Activated T-helper 17 cell treated with anti-CD3 and anti-CD28 coated beads, Interleukin-2, amount 50 U/mL, for 72 hours (primary cell): Measurements from ENCODE around the gene ZNF835. TPM values are rescaled to one million over a fixed set of nuclear protein-coding genes. Genes with fewer than 3 reads are reported as not detected.

Experiments
- ATAC-seq: fragments of 150-1000 bp; cut with Tn5 transposase; replicated peaks from 2 replicates; pipeline ENCODE4 v1.10.0; 2021; ENCODE audit warnings: mild to moderate bottlenecking, moderate library complexity
- H3K27ac Mint-ChIP-seq: one replicate; pipeline ENCODE4 v1.8.0; 2022; ENCODE audit warnings: mixed read lengths
- H3K27me3 Mint-ChIP-seq: one replicate; pipeline ENCODE4 v1.8.0; 2022; ENCODE audit warnings: mixed read lengths
- H3K36me3 Mint-ChIP-seq: one replicate; pipeline ENCODE4 v1.8.0; 2022; ENCODE audit warnings: low read depth, mild to moderate bottlenecking, mixed read lengths
- H3K4me1 Mint-ChIP-seq: one replicate; pipeline ENCODE4 v1.8.0; 2022; ENCODE audit warnings: mixed read lengths
- H3K4me3 Mint-ChIP-seq: one replicate; pipeline ENCODE4 v1.8.0; 2022; ENCODE audit warnings: mild to moderate bottlenecking, mixed read lengths
- H3K9me3 Mint-ChIP-seq: one replicate; pipeline ENCODE4 v1.8.0; 2022; ENCODE audit warnings: mixed read lengths
- total RNA-seq, 2 donors: library from RNA; stranded (reverse); gene quantifications; one replicate each; pipeline ENCODE4 v1.2.3, GENCODE V29; 2022

Gene ZNF835
- total RNA-seq, 2 donors from 2014 or later, result 1.3 to 2.5 TPM

GRCh38 chr19:56637976-56638555 lies 33.5 kb downstream of the ZNF835 start:
- peaks cover 42% of the 10 kb centered on the region for H3K9me3 Mint-ChIP-seq
- H3K27me3 Mint-ChIP-seq, result peaks cover 3% of the 10 kb centered on the region
- ATAC-seq, result no peak
- no peaks in the 10 kb centered on the region for H3K36me3 Mint-ChIP-seq
- no peak overlapping the region for H3K4me3 Mint-ChIP-seq
- H3K27ac Mint-ChIP-seq, result no peak overlapping the region
- no peaks in the 10 kb centered on the region for H3K4me1 Mint-ChIP-seq

GRCh38 chr19:56633021-56633420 lies 38.5 kb downstream of the ZNF835 start:
- no peaks in the 10 kb centered on the region for H3K4me1 Mint-ChIP-seq
- H3K27ac Mint-ChIP-seq, result no peak overlapping the region
- no peaks in the 10 kb centered on the region for H3K36me3 Mint-ChIP-seq
- no peak for ATAC-seq
- H3K9me3 Mint-ChIP-seq, result peaks cover 51% of the 10 kb centered on the region
- no peaks in the 10 kb centered on the region for H3K27me3 Mint-ChIP-seq
- H3K4me3 Mint-ChIP-seq, result no peak overlapping the region

- no peaks in the 10 kb centered on the region for H3K4me1 Mint-ChIP-seq
- H3K9me3 Mint-ChIP-seq, result peaks cover 31% of the 10 kb centered on the region
- peaks cover 38% of the 10 kb centered on the region for H3K36me3 Mint-ChIP-seq
- no peak overlapping the region for H3K27ac Mint-ChIP-seq
- no peaks in the 10 kb centered on the region for H3K27me3 Mint-ChIP-seq
- ATAC-seq, result no peak
- no peak overlapping the region for H3K4me3 Mint-ChIP-seq
These were observed 45.8 kb downstream of the ZNF835 start for GRCh38 chr19:56625708-56626107.

GRCh38 chr19:56623006-56623405 lies 48.6 kb downstream of the ZNF835 start:
- H3K4me3 Mint-ChIP-seq, result no peak overlapping the region
- ATAC-seq, result no peak
- H3K27me3 Mint-ChIP-seq, result no peaks in the 10 kb centered on the region
- H3K9me3 Mint-ChIP-seq, result peaks cover 23% of the 10 kb centered on the region
- H3K4me1 Mint-ChIP-seq, result no peaks in the 10 kb centered on the region
- no peak overlapping the region for H3K27ac Mint-ChIP-seq
- H3K36me3 Mint-ChIP-seq, result peaks cover 61% of the 10 kb centered on the region

- no peak overlapping the region for H3K27ac Mint-ChIP-seq
- H3K36me3 Mint-ChIP-seq, result peaks cover 68% of the 10 kb centered on the region
- no peaks in the 10 kb centered on the region for H3K4me1 Mint-ChIP-seq
- no peak overlapping the region for H3K4me3 Mint-ChIP-seq
- H3K27me3 Mint-ChIP-seq, result no peaks in the 10 kb centered on the region
- ATAC-seq, result no peak
- H3K9me3 Mint-ChIP-seq, result peaks cover 23% of the 10 kb centered on the region
These were observed 49.2 kb downstream of the ZNF835 start for GRCh38 chr19:56622374-56622773.

GRCh38 chr19:56619121-56619520 lies 52.4 kb downstream of the ZNF835 start:
- no peak overlapping the region for H3K4me3 Mint-ChIP-seq
- H3K4me1 Mint-ChIP-seq, result no peaks in the 10 kb centered on the region
- H3K27me3 Mint-ChIP-seq, result no peaks in the 10 kb centered on the region
- H3K27ac Mint-ChIP-seq, result no peak overlapping the region
- peaks cover 89% of the 10 kb centered on the region for H3K36me3 Mint-ChIP-seq
- H3K9me3 Mint-ChIP-seq, result peaks cover 33% of the 10 kb centered on the region
- no peak for ATAC-seq

GRCh38 chr19:56617531-56617930 lies 54.0 kb downstream of the ZNF835 start:
- no peaks in the 10 kb centered on the region for H3K27me3 Mint-ChIP-seq
- H3K4me3 Mint-ChIP-seq, result no peak overlapping the region
- no peaks in the 10 kb centered on the region for H3K4me1 Mint-ChIP-seq
- H3K27ac Mint-ChIP-seq, result no peak overlapping the region
- peaks cover 91% of the 10 kb centered on the region for H3K36me3 Mint-ChIP-seq
- H3K9me3 Mint-ChIP-seq, result peaks cover 41% of the 10 kb centered on the region
- ATAC-seq, result no peak

- Mint-ChIP-seq H3K9me3 (peaks cover 44% of the 10 kb centered on the region), H3K36me3 (peaks cover 83% of the 10 kb centered on the region)
These were observed 57.9 kb downstream of the ZNF835 start for GRCh38 chr19:56613639-56614038.

GRCh38 chr19:56612737-56613136 lies 58.8 kb downstream of the ZNF835 start:
- ATAC-seq, result no peak
- Mint-ChIP-seq H3K9me3 (peaks cover 49% of the 10 kb centered on the region), H3K4me1 (no peaks in the 10 kb centered on the region), H3K27ac (no peak overlapping the region), H3K36me3 (peaks cover 83% of the 10 kb centered on the region), H3K4me3 (no peak overlapping the region), H3K27me3 (no peaks in the 10 kb centered on the region)

More at GRCh38 chr19:56613639-56614038, 57.9 kb downstream of the ZNF835 start:
- H3K4me3 Mint-ChIP-seq, result no peak overlapping the region
- H3K4me1 Mint-ChIP-seq, result no peaks in the 10 kb centered on the region
- H3K27ac Mint-ChIP-seq, result no peak overlapping the region
- H3K27me3 Mint-ChIP-seq, result no peaks in the 10 kb centered on the region
- no peak for ATAC-seq

Other genes starting within 250 kb of the ZNF835 start
- gene ZNF667, start 194.4 kb downstream of the ZNF835 start, total RNA-seq, result 1 to 10 TPM in 1 of 2 donors, not detected in 1; 1.6 TPM
- gene ZNF471, start 163.9 kb downstream of the ZNF835 start, total RNA-seq, result 1 to 10 TPM in 1 of 2 donors, under 1 TPM in 1; 0.91 to 1.2 TPM
- gene ZFP28, start 132.8 kb downstream of the ZNF835 start, total RNA-seq, result 1 to 10 TPM; 2.9 to 5.5 TPM
- 1 to 10 TPM; 3.1 to 6.9 TPM for gene ZNF470, start 104.3 kb downstream of the ZNF835 start, total RNA-seq
- gene ZNF71, start 76.5 kb downstream of the ZNF835 start, total RNA-seq, result 1 to 10 TPM; 4.3 to 4.8 TPM
- not detected for gene SMIM17, start 28.6 kb downstream of the ZNF835 start, total RNA-seq
- gene PEG3, start 169.0 kb upstream of the ZNF835 start, total RNA-seq, result under 1 TPM in 1 of 2 donors, not detected in 1; 0.04 TPM
- not detected for gene ZIM2, start 169.0 kb upstream of the ZNF835 start, total RNA-seq